ENCODE results near the gene P3R3URF.

P3R3URF gene

DNA sequence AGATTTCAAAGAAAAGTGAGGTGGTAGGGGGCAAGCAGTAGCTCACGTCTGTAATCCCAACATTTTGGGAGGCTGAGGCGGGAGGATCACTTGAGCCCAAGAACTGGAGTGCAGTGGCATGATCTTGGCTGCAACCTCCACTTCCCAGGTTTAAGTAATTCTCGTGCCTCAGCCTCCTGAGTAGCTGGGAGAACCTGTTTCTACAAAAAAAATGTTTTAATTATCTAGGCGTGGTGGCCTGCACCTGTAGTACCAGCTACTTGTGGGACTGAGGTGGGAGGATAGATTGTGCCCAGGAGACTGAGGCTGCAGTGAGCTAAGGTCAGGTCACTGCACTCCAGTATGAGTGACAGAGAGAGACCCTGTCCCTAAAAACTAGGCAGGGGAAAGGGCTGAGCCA lies 4.0 kb downstream of the P3R3URF start:
- peak overlapping the region; percentile 65 for H3K27ac ChIP-seq

GRCh38 chr1:46171871-46172270 lies 4.4 kb downstream of the P3R3URF start:
- no peak for TF ChIP-seq ZFX (IDR thresholded peaks at IDR 0.05; ENCODE audit: borderline replicate concordance)
- no peak for TF ChIP-seq CTCF (IDR thresholded peaks at IDR 0.05)
- H3K27ac ChIP-seq = peak overlapping the region; percentile 65

More for the DNA sequence above, 4.0 kb downstream of the P3R3URF start:
- no peak for TF ChIP-seq ZFX (IDR thresholded peaks at IDR 0.05; ENCODE audit: borderline replicate concordance)
- TF ChIP-seq CTCF (IDR thresholded peaks at IDR 0.05) = no peak

- TF ChIP-seq ZFX (IDR thresholded peaks at IDR 0.05; ENCODE audit: borderline replicate concordance) (no peak), CTCF (IDR thresholded peaks at IDR 0.05) (no peak)
- peak overlapping the region; percentile 65 for H3K27ac ChIP-seq
These were observed 4.9 kb downstream of the P3R3URF start for GRCh38 chr1:46171351-46171750.

GRCh38 chr1:46169811-46170454 lies 6.4 kb downstream of the P3R3URF start:
- no peak overlapping the region for H3K27ac ChIP-seq
- no peak for TF ChIP-seq ZFX (IDR thresholded peaks at IDR 0.05; ENCODE audit: borderline replicate concordance)
- TF ChIP-seq CTCF (IDR thresholded peaks at IDR 0.05) = no peak

DNA sequence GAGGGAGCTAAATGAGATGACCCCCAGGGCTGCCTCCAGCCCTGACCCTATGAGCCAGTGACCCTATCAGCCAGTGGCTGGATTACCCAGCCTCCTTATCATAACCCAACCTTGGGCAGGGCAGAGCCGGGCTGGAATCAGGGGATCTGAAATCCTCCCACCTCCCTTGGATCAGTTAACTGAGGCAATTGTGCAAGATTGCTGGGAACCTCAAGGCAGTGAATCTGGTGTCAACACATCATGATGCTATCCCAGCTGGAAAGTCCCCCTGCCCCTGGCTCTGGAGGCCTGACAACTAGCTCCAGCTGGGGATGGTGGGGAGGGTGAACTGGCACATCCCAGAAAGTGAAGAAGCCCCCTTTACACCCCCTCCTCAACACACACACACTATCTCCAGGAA lies 7.8 kb downstream of the P3R3URF start:
- no peak for TF ChIP-seq CTCF (IDR thresholded peaks at IDR 0.05)
- TF ChIP-seq ZFX (IDR thresholded peaks at IDR 0.05; ENCODE audit: borderline replicate concordance) = no peak
- H3K27ac ChIP-seq = no peak overlapping the region

- TF ChIP-seq CTCF (IDR thresholded peaks at IDR 0.05) (no peak), ZFX (IDR thresholded peaks at IDR 0.05; ENCODE audit: borderline replicate concordance) (no peak)
- H3K27ac ChIP-seq = no peak overlapping the region
These were observed 9.5 kb downstream of the P3R3URF start for GRCh38 chr1:46166521-46167462.

DNA sequence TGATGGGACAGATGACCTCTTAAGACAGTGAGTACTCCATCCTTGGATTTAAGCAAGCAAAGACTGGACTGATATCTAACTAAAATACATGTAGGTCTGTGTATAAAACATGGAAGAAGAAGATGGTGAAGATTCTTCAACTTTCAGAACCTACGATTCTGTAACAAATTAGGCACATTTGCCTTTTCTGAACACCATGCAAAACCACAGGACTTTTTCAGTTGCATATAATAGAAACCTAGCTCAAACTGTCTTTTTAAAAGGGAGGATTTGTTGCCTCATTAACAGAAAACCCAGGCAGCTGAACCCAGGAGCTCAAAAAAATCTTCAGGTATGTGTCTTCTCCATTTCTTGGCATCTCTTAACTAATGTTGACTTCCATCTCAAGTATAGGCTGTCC lies 16.1 kb downstream of the P3R3URF start:
- no peak for TF ChIP-seq ZFX (IDR thresholded peaks at IDR 0.05; ENCODE audit: borderline replicate concordance)
- no peak for TF ChIP-seq CTCF (IDR thresholded peaks at IDR 0.05)

More for the DNA sequence above, 16.1 kb downstream of the P3R3URF start:
- H3K27ac ChIP-seq = no peak overlapping the region

Measured in 22Rv1 (cell line).